Osteoblast (primary cell): ENCODE measurements around the gene LEPROT. TPM values are rescaled to one million over a fixed set of nuclear protein-coding genes. Genes with fewer than 3 reads are reported as not detected.

Source experiments
- DNase-seq: peaks from one replicate; pipeline ENCODE4 v3.0.0; 2011; ENCODE audit warnings: low spot score, mixed read lengths; ENCODE audit not compliant: insufficient read length; ENCODE audit errors: missing footprints
- H2AFZ ChIP-seq: 2 replicates; pipeline ENCODE4 v1.6.0; 2011; ENCODE audit warnings: mild to moderate bottlenecking, low read length
- H3K27ac ChIP-seq: 2 replicates; pipeline ENCODE4 v1.5.1; 2011; ENCODE audit warnings: mild to moderate bottlenecking, low read depth, low read length, moderate library complexity
- H3K27me3 ChIP-seq: 2 replicates; pipeline ENCODE4 v1.6.0; 2012; ENCODE audit warnings: mild to moderate bottlenecking, control low read depth, inconsistent platforms, low read length, moderate library complexity; ENCODE audit not compliant: insufficient read depth
- H3K36me3 ChIP-seq: 2 replicates; pipeline ENCODE4 v1.5.1; 2011; ENCODE audit warnings: mild to moderate bottlenecking, low read length, control low read depth, moderate library complexity; ENCODE audit not compliant: insufficient read depth
- H3K4me1 ChIP-seq: 2 replicates; pipeline ENCODE4 v1.5.1; 2011; ENCODE audit warnings: mild to moderate bottlenecking, low read length, control low read depth, moderate library complexity; ENCODE audit not compliant: insufficient read depth
- H3K4me2 ChIP-seq: 2 replicates; pipeline ENCODE4 v1.6.0; 2011; ENCODE audit warnings: mild to moderate bottlenecking, low read length; ENCODE audit not compliant: insufficient read depth
- H3K4me3 ChIP-seq: fragments of 200-600 bp; sonication (generic); 3 replicates; pipeline ENCODE4 v1.5.1; 2012; ENCODE audit warnings: mild to moderate bottlenecking, low read length, inconsistent platforms; ENCODE audit not compliant: insufficient read depth
- H3K79me2 ChIP-seq: 2 replicates; pipeline ENCODE4 v1.6.0; 2012; ENCODE audit warnings: mild to moderate bottlenecking, low read length, control low read depth, inconsistent platforms; ENCODE audit not compliant: insufficient read depth
- H3K9me3 ChIP-seq: 2 replicates; pipeline ENCODE4 v1.5.1; 2011; ENCODE audit warnings: low read depth, low read length, control low read depth
- H4K20me1 ChIP-seq: 2 replicates; pipeline ENCODE4 v1.6.0; 2012; ENCODE audit warnings: mild to moderate bottlenecking, low read length, control low read depth; ENCODE audit not compliant: insufficient read depth
- total RNA-seq: library from RNA; depleted of rRNA; stranded (reverse); fragments of >200 nt; gene quantifications from 2 replicates; pipeline ENCODE4 v1.2.3, GENCODE V29; 2012
- TF ChIP-seq, protein P1 (sequence below): IDR thresholded peaks from 2 replicates; pipeline ENCODE4 v1.5.1; 2011; ENCODE audit warnings: mild to moderate bottlenecking, low read depth, low read length, moderate library complexity; ENCODE audit errors: extremely low read depth

LEPROT gene
- total RNA-seq, 1 donor = 87.9 TPM

DNA sequence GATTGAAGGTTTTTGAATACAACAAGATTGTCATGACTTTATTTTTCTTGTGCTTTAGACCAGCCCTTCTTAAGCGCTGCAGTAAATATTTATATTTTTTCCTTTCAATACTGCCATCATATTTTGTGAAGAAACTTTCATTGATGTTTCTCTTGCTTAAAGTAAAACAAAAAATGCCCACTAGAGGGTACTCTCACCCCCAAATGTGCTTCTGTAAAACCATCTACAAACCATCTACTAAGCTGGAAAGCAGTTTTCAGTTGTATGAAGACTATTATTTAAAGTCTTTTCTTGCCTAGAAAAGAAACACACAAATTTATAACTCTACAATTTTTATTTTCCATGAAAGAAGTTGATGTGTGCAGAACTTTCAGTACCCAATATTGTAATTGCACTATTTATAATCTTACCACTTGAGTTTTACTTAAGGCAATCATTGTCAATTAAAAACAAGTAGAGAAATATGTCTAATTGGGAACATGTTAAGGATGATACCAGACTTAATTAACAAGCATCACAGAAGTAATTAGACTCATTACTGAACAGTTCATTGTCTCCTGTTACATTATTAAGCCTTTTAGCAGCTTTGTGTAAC lies 10.7 kb downstream of the LEPROT start:
- peak; percentile 31 for DNase-seq
- H3K4me2 ChIP-seq = peak overlapping the region; percentile 76
- TF ChIP-seq, protein P1, sequence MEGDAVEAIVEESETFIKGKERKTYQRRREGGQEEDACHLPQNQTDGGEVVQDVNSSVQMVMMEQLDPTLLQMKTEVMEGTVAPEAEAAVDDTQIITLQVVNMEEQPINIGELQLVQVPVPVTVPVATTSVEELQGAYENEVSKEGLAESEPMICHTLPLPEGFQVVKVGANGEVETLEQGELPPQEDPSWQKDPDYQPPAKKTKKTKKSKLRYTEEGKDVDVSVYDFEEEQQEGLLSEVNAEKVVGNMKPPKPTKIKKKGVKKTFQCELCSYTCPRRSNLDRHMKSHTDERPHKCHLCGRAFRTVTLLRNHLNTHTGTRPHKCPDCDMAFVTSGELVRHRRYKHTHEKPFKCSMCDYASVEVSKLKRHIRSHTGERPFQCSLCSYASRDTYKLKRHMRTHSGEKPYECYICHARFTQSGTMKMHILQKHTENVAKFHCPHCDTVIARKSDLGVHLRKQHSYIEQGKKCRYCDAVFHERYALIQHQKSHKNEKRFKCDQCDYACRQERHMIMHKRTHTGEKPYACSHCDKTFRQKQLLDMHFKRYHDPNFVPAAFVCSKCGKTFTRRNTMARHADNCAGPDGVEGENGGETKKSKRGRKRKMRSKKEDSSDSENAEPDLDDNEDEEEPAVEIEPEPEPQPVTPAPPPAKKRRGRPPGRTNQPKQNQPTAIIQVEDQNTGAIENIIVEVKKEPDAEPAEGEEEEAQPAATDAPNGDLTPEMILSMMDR = peak; percentile 69
- peaks cover 64% of the 10 kb centered on the region for H3K36me3 ChIP-seq
- H3K4me3 ChIP-seq = no peak overlapping the region
- H3K27ac ChIP-seq = peak overlapping the region; percentile 97
- H4K20me1 ChIP-seq = no peaks in the 10 kb centered on the region
- H3K4me1 ChIP-seq = peaks cover 38% of the 10 kb centered on the region
- H2AFZ ChIP-seq = no peak overlapping the region
- H3K79me2 ChIP-seq = peaks cover 59% of the 10 kb centered on the region
- no peaks in the 10 kb centered on the region for H3K9me3 ChIP-seq
- H3K27me3 ChIP-seq = no peaks in the 10 kb centered on the region

DNA sequence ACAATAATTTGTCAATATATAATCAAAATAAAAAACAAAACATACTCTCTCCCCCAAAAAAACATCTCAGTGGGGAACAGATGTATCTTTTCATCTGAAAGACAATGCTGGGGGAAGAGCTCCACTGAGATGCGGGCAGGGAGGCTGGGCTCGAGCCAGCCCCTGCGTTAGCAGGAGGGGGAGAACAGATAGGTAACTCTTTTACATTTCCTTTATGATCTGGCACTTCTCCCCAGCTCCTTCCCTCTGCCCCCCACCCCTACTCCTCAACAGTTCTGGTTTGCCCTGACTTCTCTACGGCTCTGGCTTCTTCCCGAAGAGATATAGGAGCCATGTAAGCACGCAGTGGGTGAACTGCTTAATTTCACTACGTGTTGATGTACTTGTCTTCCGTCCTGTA lies 12.4 kb downstream of the LEPROT start:
- no peak overlapping the region for H2AFZ ChIP-seq
- H3K4me3 ChIP-seq = no peak overlapping the region
- DNase-seq = no peak
- peaks cover 48% of the 10 kb centered on the region for H3K36me3 ChIP-seq
- H4K20me1 ChIP-seq = no peaks in the 10 kb centered on the region
- H3K4me2 ChIP-seq = no peak overlapping the region
- TF ChIP-seq, protein P1 = no peak
- H3K27ac ChIP-seq = no peak overlapping the region
- H3K79me2 ChIP-seq = peaks cover 43% of the 10 kb centered on the region
- H3K4me1 ChIP-seq = peaks cover 39% of the 10 kb centered on the region
- H3K27me3 ChIP-seq = no peaks in the 10 kb centered on the region
- H3K9me3 ChIP-seq = no peaks in the 10 kb centered on the region

DNA sequence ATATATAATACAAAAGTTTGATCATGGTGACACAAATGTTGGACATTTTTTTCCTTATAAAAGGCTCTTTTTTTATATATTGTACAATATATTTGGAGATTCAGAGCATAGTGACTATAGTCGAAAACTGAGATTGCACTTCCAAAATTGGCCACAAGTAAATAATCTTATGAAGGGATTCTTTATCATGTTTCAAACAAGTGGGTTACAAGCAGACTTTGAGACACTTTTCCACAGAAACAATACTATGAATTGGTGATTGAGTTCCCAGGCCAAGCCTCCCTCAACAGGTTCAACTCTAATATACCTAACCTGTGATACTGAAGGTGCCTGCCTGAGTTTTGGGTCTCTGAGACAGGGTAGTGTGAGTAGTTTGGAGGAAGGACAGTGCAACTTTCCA lies 13.8 kb downstream of the LEPROT start:
- DNase-seq = peak; percentile 66
- TF ChIP-seq, protein P1 = peak; percentile 27
- H3K27ac ChIP-seq = peak overlapping the region; percentile 2

DNA sequence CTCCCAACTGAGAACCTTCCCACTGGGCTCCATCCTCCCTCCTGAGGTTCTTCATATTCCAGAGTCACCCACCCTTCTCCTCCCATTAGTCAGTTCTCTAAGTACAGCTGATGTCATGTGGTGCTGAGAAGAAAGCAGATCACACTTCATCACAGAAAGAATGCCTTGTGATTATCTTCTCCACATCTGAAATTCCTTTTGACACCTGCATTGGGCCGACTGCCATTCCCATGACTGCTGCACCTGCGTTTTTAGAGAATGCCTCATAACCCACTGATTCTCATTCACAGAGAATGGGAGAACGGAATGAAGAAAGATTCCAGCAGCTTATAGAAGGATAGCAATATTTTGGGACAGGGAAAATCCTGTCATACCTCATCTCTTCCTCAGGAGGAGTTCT lies 14.3 kb downstream of the LEPROT start:
- no peaks in the 10 kb centered on the region for H3K9me3 ChIP-seq
- peaks cover 31% of the 10 kb centered on the region for H3K4me1 ChIP-seq
- DNase-seq = peak; percentile 47
- peaks cover 36% of the 10 kb centered on the region for H3K36me3 ChIP-seq
- no peak overlapping the region for H3K4me3 ChIP-seq
- TF ChIP-seq, protein P1 = no peak
- H3K27me3 ChIP-seq = no peaks in the 10 kb centered on the region
- H2AFZ ChIP-seq = no peak overlapping the region
- H3K4me2 ChIP-seq = no peak overlapping the region
- H3K27ac ChIP-seq = peak overlapping the region; percentile 2
- H4K20me1 ChIP-seq = no peaks in the 10 kb centered on the region
- H3K79me2 ChIP-seq = peaks cover 34% of the 10 kb centered on the region

More for the DNA sequence above, 13.8 kb downstream of the LEPROT start:
- H3K79me2 ChIP-seq = peaks cover 35% of the 10 kb centered on the region
- H3K27me3 ChIP-seq = no peaks in the 10 kb centered on the region
- H3K36me3 ChIP-seq = peaks cover 36% of the 10 kb centered on the region
- H3K4me3 ChIP-seq = no peak overlapping the region
- no peak overlapping the region for H2AFZ ChIP-seq
- H3K9me3 ChIP-seq = no peaks in the 10 kb centered on the region
- peaks cover 36% of the 10 kb centered on the region for H3K4me1 ChIP-seq
- H3K4me2 ChIP-seq = no peak overlapping the region
- no peaks in the 10 kb centered on the region for H4K20me1 ChIP-seq
